Natural killer cell (primary cell): ENCODE data around the gene GRAMD4. TPM values are rescaled to one million over a fixed set of nuclear protein-coding genes. Genes with fewer than 3 reads are reported as not detected.

Source experiments
- ATAC-seq, 3 donors: fragments of 150-1000 bp in 2 of 3; fragments of 200-7000 bp in 1 of 3; cut with Tn5 transposase; 1 replicate in 1 of 3; 2 replicates in 2 of 3; pipeline ENCODE4 v1.10.0; 2021; ENCODE audit warnings: mild to moderate bottlenecking in 2 of 3, moderate library complexity in 2 of 3
- DNase-seq, 2 donors: peaks; one replicate each; pipeline versions ENCODE4 v3.0.0 to v3.0.0-alpha.2; 2013 to 2021; ENCODE audit warnings: mixed read lengths in 1 of 2
- H3K27ac ChIP-seq: one replicate; pipeline ENCODE4 v1.5.1; 2013; ENCODE audit warnings: mild to moderate bottlenecking, low read length
- H3K27me3 ChIP-seq: one replicate; pipeline ENCODE4 v1.6.1; 2013; ENCODE audit warnings: low read length; ENCODE audit not compliant: control insufficient read depth, insufficient read depth
- H3K36me3 ChIP-seq: one replicate; pipeline ENCODE4 v1.6.1; 2013; ENCODE audit warnings: low read length; ENCODE audit not compliant: control insufficient read depth, insufficient read depth
- H3K4me1 ChIP-seq: one replicate; pipeline ENCODE4 v1.6.1; 2013; ENCODE audit warnings: low read length; ENCODE audit not compliant: control insufficient read depth, insufficient read depth
- H3K4me3 ChIP-seq: one replicate; pipeline ENCODE4 v1.5.1; 2013; ENCODE audit warnings: low read length
- H3K9me3 ChIP-seq: one replicate; pipeline ENCODE4 v1.6.1; 2013; ENCODE audit warnings: low read length; ENCODE audit not compliant: control insufficient read depth, insufficient read depth
- H3K27ac Mint-ChIP-seq, 2 donors: one replicate each; pipeline ENCODE4 v1.8.0; 2022; ENCODE audit warnings: mild to moderate bottlenecking in 2 of 2, mixed read lengths in 2 of 2, moderate library complexity in 1 of 2
- H3K27me3 Mint-ChIP-seq, 2 donors: one replicate each; pipeline ENCODE4 v1.8.0; 2022; ENCODE audit warnings: low read depth in 2 of 2, mixed read lengths in 2 of 2
- H3K36me3 Mint-ChIP-seq: one replicate; pipeline ENCODE4 v1.8.0; 2022; ENCODE audit warnings: mixed read lengths
- H3K4me1 Mint-ChIP-seq, 2 donors: one replicate each; pipeline ENCODE4 v1.8.0; 2022; ENCODE audit warnings: mixed read lengths in 2 of 2
- H3K4me3 Mint-ChIP-seq: one replicate; pipeline ENCODE4 v1.8.0; 2022; ENCODE audit warnings: mild to moderate bottlenecking, moderate library complexity, mixed read lengths
- H3K9me3 Mint-ChIP-seq, 2 donors: one replicate each; pipeline ENCODE4 v1.8.0; 2022; ENCODE audit warnings: mixed read lengths in 2 of 2
- WGBS: methylation state at CpG from one replicate; pipeline ENCODE4 v1.1.7; 2013; ENCODE audit warnings: missing lambda C conversion rate; ENCODE audit not compliant: insufficient coverage; 5-methylcytosine and 5-hydroxymethylcytosine counted together
- intact Hi-C: fragments of 100-400 bp; cut with micrococcal nuclease; formaldehyde crosslinking; loops from one replicate; pipeline ENCODE4 v1.14.2; 2022
- total RNA-seq, 4 donors: library from RNA; stranded (reverse); fragments of 120-200 nt in 1 of 4; gene quantifications; one replicate each; pipeline versions ENCODE4 v1.2.3 to v1.2.4, GENCODE V29; 2013 to 2022
- TF ChIP-seq, protein P1 (sequence below): fragments of 200-600 bp; IDR thresholded peaks from one replicate; pipeline ENCODE4 v1.8.0; 2022; ENCODE audit warnings: antibody characterized with exemption

The GRAMD4 gene
- total RNA-seq, 3 donors from 2014 or later (not counting 1 experiment from before 2014, with no cell fraction given): 30.0 to 78.5 (median 41.6) TPM

DNA sequence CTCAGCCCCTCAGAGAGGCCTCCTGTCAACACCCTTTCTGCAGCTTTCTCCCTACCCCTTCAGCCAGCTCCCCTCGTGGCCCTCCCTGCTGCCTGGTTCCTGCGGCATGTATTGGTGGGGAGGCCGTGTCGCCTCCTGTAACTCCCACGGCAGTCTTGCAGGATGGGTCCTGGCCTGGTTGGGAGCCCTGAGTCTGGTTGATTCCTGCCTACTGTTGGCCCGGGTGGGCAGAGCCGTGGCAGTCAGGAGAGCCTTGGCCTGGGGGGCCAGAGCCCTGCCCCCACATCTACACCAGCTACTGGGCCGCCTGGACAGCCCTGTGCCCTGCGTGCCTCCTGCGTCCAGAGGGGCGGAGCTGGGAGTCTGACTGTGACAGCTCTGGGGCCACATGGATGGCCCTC lies 30.3 kb upstream of the GRAMD4 start:
- H3K4me1 Mint-ChIP-seq: peaks cover 33 to 52% of the 10 kb centered on the region in 2 donors
- Histone ChIP-seq H3K36me3 (no peaks in the 10 kb centered on the region), H3K27ac (no peak overlapping the region), H3K4me3 (no peak overlapping the region), H3K9me3 (no peaks in the 10 kb centered on the region), H3K4me1 (peaks cover 89% of the 10 kb centered on the region), H3K27me3 (no peaks in the 10 kb centered on the region)
- H3K27me3 Mint-ChIP-seq: no peaks in the 10 kb centered on the region
- TF ChIP-seq, protein P1, sequence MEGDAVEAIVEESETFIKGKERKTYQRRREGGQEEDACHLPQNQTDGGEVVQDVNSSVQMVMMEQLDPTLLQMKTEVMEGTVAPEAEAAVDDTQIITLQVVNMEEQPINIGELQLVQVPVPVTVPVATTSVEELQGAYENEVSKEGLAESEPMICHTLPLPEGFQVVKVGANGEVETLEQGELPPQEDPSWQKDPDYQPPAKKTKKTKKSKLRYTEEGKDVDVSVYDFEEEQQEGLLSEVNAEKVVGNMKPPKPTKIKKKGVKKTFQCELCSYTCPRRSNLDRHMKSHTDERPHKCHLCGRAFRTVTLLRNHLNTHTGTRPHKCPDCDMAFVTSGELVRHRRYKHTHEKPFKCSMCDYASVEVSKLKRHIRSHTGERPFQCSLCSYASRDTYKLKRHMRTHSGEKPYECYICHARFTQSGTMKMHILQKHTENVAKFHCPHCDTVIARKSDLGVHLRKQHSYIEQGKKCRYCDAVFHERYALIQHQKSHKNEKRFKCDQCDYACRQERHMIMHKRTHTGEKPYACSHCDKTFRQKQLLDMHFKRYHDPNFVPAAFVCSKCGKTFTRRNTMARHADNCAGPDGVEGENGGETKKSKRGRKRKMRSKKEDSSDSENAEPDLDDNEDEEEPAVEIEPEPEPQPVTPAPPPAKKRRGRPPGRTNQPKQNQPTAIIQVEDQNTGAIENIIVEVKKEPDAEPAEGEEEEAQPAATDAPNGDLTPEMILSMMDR: no peak
- ATAC-seq (no peak), DNase-seq (no peak)
- 87% methylated on average over 11 of the region's 11 CpGs for WGBS
- intact Hi-C loops: no loop called here
- H3K9me3 Mint-ChIP-seq: no peaks in the 10 kb centered on the region
- peak overlapping the region; percentile 35 for H3K4me3 Mint-ChIP-seq
- no peaks in the 10 kb centered on the region for H3K36me3 Mint-ChIP-seq
- peak overlapping the region in 1 of 2 donors; percentile 80 for H3K27ac Mint-ChIP-seq

DNA sequence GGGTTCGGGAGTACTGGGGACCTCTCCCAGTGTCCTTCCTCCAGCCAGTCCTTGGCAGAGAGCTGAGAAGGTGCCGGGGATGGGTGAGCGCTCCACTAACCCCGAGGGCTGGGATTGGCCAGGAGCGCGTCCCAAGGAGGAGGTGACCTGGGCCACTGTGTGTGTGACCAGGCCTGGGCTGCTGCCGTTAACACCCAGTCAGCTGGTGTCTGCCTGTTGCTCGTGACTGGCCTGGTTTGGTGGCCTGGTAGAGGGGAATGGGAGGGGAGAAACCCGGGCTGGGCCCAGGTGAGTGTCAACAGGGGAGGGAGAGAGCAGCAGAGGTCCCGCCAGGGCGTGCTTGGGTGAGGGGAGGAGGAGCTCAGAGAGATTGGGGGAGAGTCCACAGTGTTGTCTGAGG lies 29.9 kb upstream of the GRAMD4 start:
- no peaks in the 10 kb centered on the region for H3K9me3 ChIP-seq
- peak overlapping the region in 1 of 2 donors; percentile 80 for H3K27ac Mint-ChIP-seq
- no peak overlapping the region for H3K4me3 ChIP-seq
- peaks cover 89% of the 10 kb centered on the region for H3K4me1 ChIP-seq
- H3K36me3 Mint-ChIP-seq: no peaks in the 10 kb centered on the region
- no peaks in the 10 kb centered on the region for H3K27me3 ChIP-seq
- WGBS: 80% methylated on average over 11 of the region's 11 CpGs
- intact Hi-C loops: no loop called here
- no peaks in the 10 kb centered on the region for H3K36me3 ChIP-seq
- TF ChIP-seq, protein P1: no peak
- H3K27me3 Mint-ChIP-seq: no peaks in the 10 kb centered on the region
- no peak for DNase-seq
- peaks cover 33 to 56% of the 10 kb centered on the region in 2 donors for H3K4me1 Mint-ChIP-seq
- no peak overlapping the region for H3K27ac ChIP-seq
- no peaks in the 10 kb centered on the region for H3K9me3 Mint-ChIP-seq
- ATAC-seq: no peak
- no peak overlapping the region for H3K4me3 Mint-ChIP-seq

DNA sequence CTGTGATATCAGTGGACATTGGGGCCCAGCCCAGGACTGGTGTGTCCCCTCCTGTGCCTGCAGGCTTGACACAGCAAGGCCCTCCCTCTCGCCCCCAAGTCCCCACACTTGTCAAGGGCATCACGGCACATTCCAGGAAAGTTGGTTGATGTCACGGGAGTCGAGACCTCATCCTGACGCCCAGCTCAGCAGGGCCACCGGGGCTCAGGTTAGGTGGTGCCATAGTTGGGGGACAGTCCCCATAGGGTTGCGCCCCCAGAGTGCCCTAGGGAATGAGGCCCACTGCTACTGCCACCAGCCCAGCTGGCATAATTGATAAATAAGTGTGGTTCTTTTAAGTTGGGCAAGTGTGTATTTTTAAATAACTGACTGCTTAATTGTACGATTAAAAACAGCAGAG lies 28.3 kb upstream of the GRAMD4 start:
- H3K27ac ChIP-seq: peak overlapping the region; percentile 54
- intact Hi-C loops: no loop called here
- no peaks in the 10 kb centered on the region for H3K27me3 Mint-ChIP-seq
- no peak overlapping the region for H3K4me3 ChIP-seq
- H3K4me3 Mint-ChIP-seq: peak overlapping the region; percentile 86
- 54% methylated on average over 8 of the region's 8 CpGs for WGBS
- H3K4me1 Mint-ChIP-seq: peaks cover 32 to 52% of the 10 kb centered on the region in 2 donors
- H3K36me3 Mint-ChIP-seq: no peaks in the 10 kb centered on the region
- DNase-seq: no peak
- no peaks in the 10 kb centered on the region for H3K9me3 Mint-ChIP-seq
- H3K4me1 ChIP-seq: peaks cover 75% of the 10 kb centered on the region
- peak overlapping the region; percentile 84 to 90 for H3K27ac Mint-ChIP-seq
- no peak for ATAC-seq
- no peaks in the 10 kb centered on the region for H3K27me3 ChIP-seq
- TF ChIP-seq, protein P1: no peak
- no peaks in the 10 kb centered on the region for H3K36me3 ChIP-seq
- H3K9me3 ChIP-seq: no peaks in the 10 kb centered on the region

DNA sequence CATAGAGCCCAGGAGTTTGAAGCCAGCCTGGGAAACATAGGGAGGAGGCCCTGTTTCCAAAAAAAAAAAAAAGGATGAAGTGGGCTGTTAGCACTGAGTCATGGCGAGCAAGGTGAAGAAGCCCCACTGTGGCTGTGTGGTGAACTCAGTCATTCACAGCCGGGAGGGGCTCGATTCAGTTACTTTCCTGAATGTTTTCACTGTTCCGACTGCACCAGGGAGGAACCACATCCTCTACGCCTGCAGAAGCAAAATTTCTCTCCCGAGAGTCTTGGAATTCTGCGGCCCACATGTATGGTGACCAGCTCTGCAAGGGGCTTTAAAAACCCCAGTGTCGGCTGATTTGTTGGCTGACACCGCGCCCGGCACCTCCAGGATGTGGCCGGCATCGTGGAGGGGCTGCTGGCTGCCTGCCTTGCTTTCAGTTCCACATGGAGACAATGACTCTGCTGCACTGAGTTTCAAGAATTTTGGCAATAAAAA lies 27.8 kb upstream of the GRAMD4 start:
- intact Hi-C loops: no loop called here
- Histone ChIP-seq H3K4me1 (peaks cover 70% of the 10 kb centered on the region), H3K9me3 (no peaks in the 10 kb centered on the region), H3K27ac (peak overlapping the region; percentile 54), H3K36me3 (no peaks in the 10 kb centered on the region), H3K27me3 (no peaks in the 10 kb centered on the region), H3K4me3 (peak overlapping the region; percentile 36)
- Mint-ChIP-seq H3K36me3 (no peaks in the 10 kb centered on the region), H3K4me1 (peaks cover 27 to 47% of the 10 kb centered on the region in 2 donors), H3K9me3 (no peaks in the 10 kb centered on the region), H3K27ac (peak overlapping the region; percentile 84 to 90), H3K4me3 (peak overlapping the region; percentile 86), H3K27me3 (no peaks in the 10 kb centered on the region)
- TF ChIP-seq, protein P1: no peak
- WGBS: 2% methylated on average over 13 of the region's 13 CpGs
- peak; percentile 67 to 86 (median 73) for ATAC-seq
- peak; percentile 61 to 65 for DNase-seq
